H1 (cell line): ENCODE results near the gene NHSL2. TPM values are rescaled to one million over a fixed set of nuclear protein-coding genes. Genes with fewer than 3 reads are reported as not detected.

Source experiments
- CTCF ChIA-PET: fragments of 300-600 bp; sonication (Branson Sonifier 250); formaldehyde crosslinking; loops from one replicate; lab custom pipeline; 2021; ENCODE audit not compliant: partially characterized antibody; lab: Charles Lee
- POLR2A ChIA-PET: fragments of 300-600 bp; sonication (Branson Sonifier 250); formaldehyde crosslinking; loops from one replicate; lab custom pipeline; 2021; ENCODE audit warnings: inconsistent platforms; ENCODE audit not compliant: partially characterized antibody; lab: Charles Lee
- DNase-seq, 2 experiments: peaks; one replicate each; pipeline versions ENCODE4 v3.0.0 to v3.0.0-alpha.2; 2010 to 2022; ENCODE audit warnings: low spot score in 2 of 2, low read depth in 1 of 2, mixed read lengths in 1 of 2
- FAIRE-seq: peaks from 2 replicates; lab custom pipeline; 2011; peaks lifted over from hg19 to GRCh38; lab: Jason Lieb, UNC
- H2AFZ ChIP-seq: 2 replicates; pipeline ENCODE4 v1.8.1; 2012; ENCODE audit warnings: low read length, inconsistent platforms
- H2AK5ac ChIP-seq: 2 replicates; pipeline ENCODE4 v1.6.1; 2013; ENCODE audit warnings: low read depth, low read length
- H2BK120ac ChIP-seq: replicated peaks from 2 replicates; pipeline ENCODE3; 2013; ENCODE audit warnings: low read depth, low read length, inconsistent platforms
- H2BK12ac ChIP-seq: 2 replicates; pipeline ENCODE4 v1.6.1; 2013; ENCODE audit warnings: low read depth, low read length
- H2BK15ac ChIP-seq: 2 replicates; pipeline ENCODE4 v1.6.1; 2013; ENCODE audit warnings: low read length
- H2BK20ac ChIP-seq: 2 replicates; pipeline ENCODE4 v1.6.1; 2013; ENCODE audit warnings: low read length
- H2BK5ac ChIP-seq: 2 replicates; pipeline ENCODE4 v1.6.1; 2013; ENCODE audit warnings: low read depth, low read length
- H3K14ac ChIP-seq: 2 replicates; pipeline ENCODE4 v1.6.1; 2013; ENCODE audit warnings: inconsistent platforms; ENCODE audit not compliant: insufficient read length
- H3K18ac ChIP-seq: 2 replicates; pipeline ENCODE4 v1.6.1; 2013; ENCODE audit warnings: low read length; ENCODE audit errors: extremely low read depth
- H3K23ac ChIP-seq: 2 replicates; pipeline ENCODE4 v1.6.1; 2013; ENCODE audit warnings: inconsistent platforms; ENCODE audit not compliant: insufficient read length
- H3K23me2 ChIP-seq: 2 replicates; pipeline ENCODE4 v1.6.1; 2013; ENCODE audit warnings: low read depth, low read length
- H3K27ac ChIP-seq: 2 replicates; pipeline ENCODE4 v1.6.1; 2011; ENCODE audit warnings: low read depth, low read length, inconsistent platforms
- H3K27me3 ChIP-seq, 4 experiments: replicated peaks in 1 of 4; 1 replicate in 1 of 4; 2 replicates in 3 of 4; pipeline versions ENCODE4 v1.6.1 to v1.8.1; 2011 to 2013; ENCODE audit warnings: low read length in 3 of 4, mild to moderate bottlenecking in 3 of 4, inconsistent platforms in 2 of 4, mixed read lengths in 2 of 4, moderate library complexity in 1 of 4; ENCODE audit not compliant: control insufficient read depth in 3 of 4, insufficient read depth in 3 of 4; ENCODE audit errors: extremely low read depth in 1 of 4
- H3K36me3 ChIP-seq, 4 experiments: 2 replicates each; pipeline versions ENCODE4 v1.6.1 to v1.8.1; 2011 to 2013; ENCODE audit warnings: mild to moderate bottlenecking in 4 of 4, low read length in 3 of 4, moderate library complexity in 2 of 4, control low read depth in 1 of 4, inconsistent platforms in 1 of 4; ENCODE audit not compliant: insufficient read depth in 4 of 4, control insufficient read depth in 2 of 4
- H3K4ac ChIP-seq: replicated peaks from 2 replicates; pipeline ENCODE3; 2013; ENCODE audit warnings: low read length, low read depth, mixed read lengths, inconsistent platforms; ENCODE audit not compliant: insufficient read length
- H3K4me1 ChIP-seq, 4 experiments: replicated peaks in 1 of 4; 1 replicate in 1 of 4; 2 replicates in 3 of 4; pipeline versions ENCODE4 v1.6.1 to v1.8.1; 2011 to 2013; ENCODE audit warnings: low read length in 3 of 4, inconsistent platforms in 2 of 4, mixed read lengths in 1 of 4; ENCODE audit not compliant: insufficient read depth in 4 of 4, control insufficient read depth in 3 of 4
- H3K4me2 ChIP-seq, 2 experiments: 2 replicates each; pipeline versions ENCODE4 v1.6.1 to v1.8.1; 2011 to 2013; ENCODE audit warnings: low read depth in 2 of 2, low read length in 2 of 2, control low read depth in 1 of 2, inconsistent platforms in 1 of 2, mild to moderate bottlenecking in 1 of 2; ENCODE audit not compliant: insufficient read depth in 1 of 2
- H3K4me3 ChIP-seq, 4 experiments: fragments of 200-600, 300-600 bp in 1 of 4; sonication (generic), shearing (Covaris generic), sonication (Bioruptor Twin) in 1 of 4; 2 replicates each; pipeline versions ENCODE4 v1.5.1 to v1.8.1; 2011 to 2016; ENCODE audit warnings: low read length in 4 of 4, low read depth in 3 of 4, control low read depth in 2 of 4, inconsistent platforms in 2 of 4, mild to moderate bottlenecking in 2 of 4, mixed read lengths in 1 of 4, moderate library complexity in 1 of 4; ENCODE audit not compliant: insufficient read depth in 2 of 4; ENCODE audit errors: extremely low read depth in 1 of 4
- H3K56ac ChIP-seq: replicated peaks from 2 replicates; pipeline ENCODE3; 2013; ENCODE audit warnings: low read depth, mild to moderate bottlenecking, mixed read lengths, low read length, inconsistent platforms; ENCODE audit not compliant: insufficient read length
- H3K79me1 ChIP-seq: 2 replicates; pipeline ENCODE4 v1.6.1; 2013; ENCODE audit warnings: low read depth, low read length, control low read depth
- H3K79me2 ChIP-seq, 2 experiments: 2 replicates each; pipeline versions ENCODE4 v1.6.1 to v1.8.1; 2012 to 2013; ENCODE audit warnings: low read length in 2 of 2, mild to moderate bottlenecking in 2 of 2, inconsistent platforms in 1 of 2; ENCODE audit not compliant: insufficient read depth in 2 of 2, control insufficient read depth in 1 of 2
- H3K9ac ChIP-seq, 4 experiments: replicated peaks in 1 of 4; 1 replicate in 1 of 4; 2 replicates in 3 of 4; pipeline versions ENCODE4 v1.6.1 to v1.8.1; 2011 to 2013; ENCODE audit warnings: low read depth in 3 of 4, low read length in 3 of 4, control low read depth in 2 of 4, mild to moderate bottlenecking in 2 of 4, moderate library complexity in 2 of 4, inconsistent platforms in 1 of 4; ENCODE audit errors: extremely low read depth in 1 of 4
- H3K9me3 ChIP-seq, 2 experiments: 2 replicates each; pipeline versions ENCODE4 v1.6.1 to v1.8.1; 2012 to 2013; ENCODE audit warnings: mild to moderate bottlenecking in 2 of 2, moderate library complexity in 2 of 2, control low read depth in 1 of 2, inconsistent platforms in 1 of 2, low read depth in 1 of 2, low read length in 1 of 2, mixed read lengths in 1 of 2; ENCODE audit not compliant: insufficient read depth in 2 of 2
- H4K20me1 ChIP-seq, 2 experiments: replicated peaks in 1 of 2; 2 replicates each; pipeline versions ENCODE3 to v1.8.1; 2011 to 2013; ENCODE audit warnings: inconsistent platforms in 2 of 2, low read length in 2 of 2, mild to moderate bottlenecking in 1 of 2; ENCODE audit not compliant: insufficient read depth in 2 of 2, control insufficient read depth in 1 of 2
- H4K5ac ChIP-seq: 2 replicates; pipeline ENCODE4 v1.6.1; 2013; ENCODE audit warnings: low read length, low read depth, mixed read lengths, inconsistent platforms; ENCODE audit not compliant: insufficient read length
- H4K8ac ChIP-seq: 2 replicates; pipeline ENCODE4 v1.8.0; 2013; ENCODE audit warnings: mild to moderate bottlenecking, moderate library complexity, low read length, inconsistent platforms; ENCODE audit not compliant: insufficient read depth; ENCODE audit errors: extremely low read depth
- H4K91ac ChIP-seq: replicated peaks from 2 replicates; pipeline ENCODE3; 2013; ENCODE audit warnings: low read length, mixed read lengths, inconsistent platforms; ENCODE audit not compliant: insufficient read length
- BACH1 ChIP-seq: IDR thresholded peaks from 2 replicates; pipeline ENCODE4 v1.6.1; 2012; ENCODE audit warnings: low read length, improper control_type of control experiment
- BCL11A ChIP-seq, 2 experiments: IDR thresholded peaks; one replicate each; pipeline ENCODE4 v1.6.1; 2011; ENCODE audit warnings: low read depth in 2 of 2, low read length in 2 of 2, mild to moderate bottlenecking in 2 of 2
- CEBPB ChIP-seq: IDR thresholded peaks from 2 replicates; pipeline ENCODE4 v1.6.1; 2012; ENCODE audit warnings: low read depth, low read length
- CREB1 ChIP-seq: IDR thresholded peaks from 2 replicates; pipeline ENCODE4 v1.6.1; 2012; ENCODE audit warnings: inconsistent platforms
- CTBP2 ChIP-seq: IDR thresholded peaks from 2 replicates; pipeline ENCODE4 v1.7.0; 2011; ENCODE audit warnings: borderline replicate concordance, mild to moderate bottlenecking, moderate library complexity, mixed read lengths, low read length; ENCODE audit not compliant: insufficient read depth, insufficient read length
- EGR1 ChIP-seq: IDR thresholded peaks from 2 replicates; pipeline ENCODE4 v1.6.1; 2011; ENCODE audit warnings: low read depth, low read length, borderline replicate concordance
- GTF2F1 ChIP-seq: IDR thresholded peaks from 2 replicates; pipeline ENCODE4 v1.6.1; 2012; ENCODE audit warnings: low read depth, low read length, improper control_type of control experiment, borderline replicate concordance
- KDM1A ChIP-seq: fragments of 200-600, 300-600 bp; sonication (generic); IDR thresholded peaks from 2 replicates; pipeline ENCODE4 v1.7.1; 2016; ENCODE audit warnings: mild to moderate bottlenecking, low read length, borderline replicate concordance
- KDM4A ChIP-seq: IDR thresholded peaks from one replicate; pipeline ENCODE4 v1.7.1; 2012; ENCODE audit warnings: low read depth, mild to moderate bottlenecking, moderate library complexity, low read length, inconsistent platforms; ENCODE audit not compliant: severe bottlenecking
- NANOG ChIP-seq: IDR thresholded peaks from 2 replicates; pipeline ENCODE4 v1.6.1; 2011; ENCODE audit warnings: low read length, low read depth, mild to moderate bottlenecking, inconsistent platforms; ENCODE audit not compliant: insufficient read depth, poor library complexity, severe bottlenecking
- SAP30 ChIP-seq: fragments of 300-600 bp; sonication (generic); IDR thresholded peaks from 2 replicates; pipeline ENCODE4 v1.7.1; 2012; ENCODE audit warnings: low read length, moderate library complexity, mild to moderate bottlenecking, inconsistent platforms; ENCODE audit not compliant: insufficient read depth, insufficient replicate concordance
- SP2 ChIP-seq: IDR thresholded peaks from 2 replicates; pipeline ENCODE4 v1.6.1; 2012; ENCODE audit warnings: mild to moderate bottlenecking, low read length, inconsistent platforms
- WGBS, 2 experiments: shearing (Covaris generic) in 1 of 2; methylation state at CpG; one replicate each; pipeline versions ENCODE4 v1.1.6 to v1.1.7; 2013 to 2015; ENCODE audit warnings: low lambda C conversion rate in 2 of 2, mixed read lengths in 2 of 2, inconsistent platforms in 1 of 2, low coverage in 1 of 2, missing lambda C conversion rate in 1 of 2; ENCODE audit not compliant: insufficient replicate concordance in 2 of 2, insufficient coverage in 1 of 2, insufficient read length in 1 of 2; ENCODE audit errors: extremely low coverage in 1 of 2, missing lambda C conversion rate in 1 of 2; 5-methylcytosine and 5-hydroxymethylcytosine counted together
- polyA plus RNA-seq, 7 experiments: library from polyadenylated mRNA; depleted of rRNA in 3 of 7; stranded (reverse) in 5 of 7; unstranded in 2 of 7; fragments of >200 nt in 5 of 7; fragments of 200-250 nt in 2 of 7; gene quantifications; 1 replicate in 5 of 7; 2 replicates in 1 of 7; 4 replicates in 1 of 7; pipeline versions ENCODE4 v1.2.1 to v1.2.3, GENCODE V29; 2011 to 2013; ENCODE audit warnings: missing spikeins in 2 of 7, mixed read lengths in 2 of 7
- total RNA-seq: library from RNA; stranded (reverse); fragmentation: NEBNext Ultra II Directional; extraction: Animal tissue kit (Norgen Biotek cat#: 25700); gene quantifications from 2 replicates; pipeline ENCODE4 v1.2.1, GENCODE V29; 2021

NHSL2 gene
- total and polyA plus RNA-seq, 2 of the 8 experiments (the other 6 are each of a cell fraction or from before 2014, with no cell fraction given), result 3.7 to 7.2 TPM

DNA sequence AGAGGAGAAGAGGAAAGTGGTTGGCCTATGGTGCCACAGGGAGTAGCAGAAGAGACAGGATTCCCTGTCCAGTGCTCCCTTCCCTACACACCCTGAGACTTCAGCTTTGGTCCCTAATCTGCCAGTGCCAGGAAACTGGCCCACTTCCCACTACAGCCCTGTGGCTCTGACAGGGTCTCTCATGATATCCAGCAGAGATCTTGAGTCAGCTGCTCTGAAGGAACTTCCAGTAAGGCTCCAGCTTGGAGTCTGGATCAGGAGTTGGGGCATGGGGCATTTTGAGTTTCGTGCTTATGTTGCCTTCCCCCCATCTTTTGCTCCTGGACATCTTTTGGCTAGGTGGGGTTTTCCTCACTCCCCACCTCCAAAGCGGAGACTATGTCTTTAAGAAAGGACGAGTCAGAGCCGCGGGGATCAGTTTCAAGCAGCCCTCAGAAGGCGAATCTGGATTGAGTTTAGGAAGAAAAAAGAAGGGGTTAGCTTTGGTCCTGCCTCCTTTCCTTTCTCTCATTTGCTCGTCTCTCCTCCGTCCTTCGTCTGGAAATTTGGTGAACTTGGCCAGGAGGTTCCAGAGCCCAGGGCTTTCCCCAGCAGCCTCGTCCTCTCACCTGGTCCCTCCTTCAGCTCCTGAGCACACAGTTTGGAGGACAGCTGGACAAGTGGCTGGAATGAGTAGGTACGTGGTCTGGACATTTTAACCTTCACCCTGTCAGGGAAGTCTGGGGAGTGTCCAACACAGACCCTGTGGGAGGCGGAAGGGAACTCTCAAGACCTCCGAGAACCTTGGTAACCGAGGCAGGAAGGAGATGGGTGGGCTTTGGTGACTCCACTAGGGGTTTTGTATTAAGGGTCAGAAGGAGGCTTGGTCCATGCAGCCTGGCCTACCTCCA lies 116.6 kb downstream of the NHSL2 start:
- Histone ChIP-seq H3K4ac (no peak overlapping the region), H3K36me3 (peaks cover 0 to 2% (median 0%) of the 10 kb centered on the region in 4 experiments; a peak in 1 of 8 replicates), H2BK15ac (no peak overlapping the region), H3K4me2 (no peak overlapping the region), H3K18ac (no peak overlapping the region), H2AFZ (no peak overlapping the region), H3K23me2 (no peaks in the 10 kb centered on the region), H3K56ac (no peak overlapping the region), H2BK5ac (no peak overlapping the region), H3K4me1 (peaks cover 0 to 3% (median 0%) of the 10 kb centered on the region in 4 experiments; a peak in 1 of 7 replicates), H2AK5ac (no peak overlapping the region), H3K27ac (no peak overlapping the region), H2BK20ac (no peak overlapping the region), H4K20me1 (no peaks in the 10 kb centered on the region), H2BK120ac (no peak overlapping the region), H3K9ac (no peak overlapping the region), H3K23ac (no peak overlapping the region), H3K79me1 (no peaks in the 10 kb centered on the region), H2BK12ac (no peak overlapping the region), H3K14ac (no peak overlapping the region), H4K8ac (no peak overlapping the region), H3K79me2 (no peaks in the 10 kb centered on the region), H3K4me3 (no peak overlapping the region), H3K9me3 (no peaks in the 10 kb centered on the region), H4K91ac (no peak overlapping the region), H3K27me3 (no peaks in the 10 kb centered on the region), H4K5ac (no peak overlapping the region)
- ChIA-PET CTCF (interaction anchor here (0.9 to 1.5 kb wide), 4 partner anchors 8 to 104 kb away, joined by 3 to 5 read pairs (median 4); partner anchors contain the start of gene RTL5), POLR2A (interaction anchor here (0.9 kb wide), 1 partner anchor 18 kb away, joined by 3 read pairs; no protein-coding TSS in a partner anchor)
- FAIRE-seq (no peak), DNase-seq (peak in 1 of 2 experiments; percentile 4)
- WGBS, 2 experiments, result 92% methylated on average over 5 of the region's 14 CpGs; no CpG with 5 or more reads in 1 of the 2 experiments
- TF ChIP-seq GTF2F1 (no peak), EGR1 (no peak), NANOG (no peak), BACH1 (no peak), CTBP2 (no peak), CEBPB (no peak), SP2 (no peak), SAP30 (no peak), BCL11A (IDR thresholded peaks at IDR 0.05; ENCODE audit: low read depth in 2 of 2, low read length in 2 of 2) (no peak), CREB1 (no peak), KDM4A (no peak), KDM1A (no peak)
